Activated naive CD8-positive, alpha-beta T cell treated with anti-CD3 and anti-CD28 coated beads, Interleukin-2, amount 50 U/mL, for 16 hours (primary cell): ENCODE results near the gene ATXN7L3B.

ENCODE experiments used
- DNase-seq: peaks from one replicate; pipeline ENCODE4 v3.0.0-alpha.2; 2020; ENCODE audit warnings: low read depth, low spot score

Gene ATXN7L3B

GRCh38 chr12:74551291-74551690 lies 13.7 kb downstream of the ATXN7L3B start:
- DNase-seq: no peak

GRCh38 chr12:74552201-74552600 lies 14.6 kb downstream of the ATXN7L3B start:
- no peak for DNase-seq

GRCh38 chr12:74559728-74560127 lies 22.1 kb downstream of the ATXN7L3B start:
- no peak for DNase-seq

- DNase-seq: no peak
Observed at GRCh38 chr12:74563927-74564326, 26.3 kb downstream of the ATXN7L3B start.

GRCh38 chr12:74578486-74578885 lies 40.9 kb downstream of the ATXN7L3B start:
- no peak for DNase-seq

GRCh38 chr12:74579446-74579845 lies 41.8 kb downstream of the ATXN7L3B start:
- no peak for DNase-seq

- no peak for DNase-seq
Observed at GRCh38 chr12:74579981-74580380, 42.3 kb downstream of the ATXN7L3B start.

- no peak for DNase-seq
Observed at GRCh38 chr12:74581439-74581838, 43.8 kb downstream of the ATXN7L3B start.

GRCh38 chr12:74584483-74585062 lies 46.9 kb downstream of the ATXN7L3B start:
- DNase-seq: no peak

GRCh38 chr12:74586251-74586650 lies 48.6 kb downstream of the ATXN7L3B start:
- no peak for DNase-seq
